ENCODE results near the gene ARHGAP26. TPM values are rescaled to one million over a fixed set of nuclear protein-coding genes. Genes with fewer than 3 reads are reported as not detected.

The ARHGAP26 gene
- total and polyA plus RNA-seq, 2 donors, result 15.1 to 16.2 TPM

DNA sequence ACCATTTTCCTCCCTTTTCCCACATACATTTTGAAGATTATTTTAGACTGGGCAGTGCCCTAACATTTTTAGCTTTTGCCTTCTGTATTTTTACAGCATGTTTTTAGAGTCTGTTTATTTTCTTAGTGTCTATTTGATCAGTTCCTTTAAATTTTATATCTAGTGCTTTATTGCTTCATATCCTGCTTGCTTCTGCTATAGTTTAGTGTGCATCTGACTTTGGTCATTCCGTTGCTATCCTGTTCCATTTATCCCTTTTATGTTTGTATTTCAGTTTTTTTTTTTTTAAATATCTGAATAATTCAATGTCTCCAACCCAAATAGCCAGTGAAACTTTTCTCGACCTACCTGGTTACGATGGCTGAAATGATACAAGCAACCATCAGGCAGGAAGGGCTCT lies 203.8 kb downstream of the ARHGAP26 start:
- Histone ChIP-seq H3K9me3 (ENCODE audit: control insufficient read depth in 2 of 2, insufficient read depth in 1 of 2, low read length in 1 of 2) (no peaks in the 10 kb centered on the region), H3K4me1 (ENCODE audit: control insufficient read depth in 2 of 2, insufficient read depth in 2 of 2, low read length in 2 of 2) (peaks cover 11% of the 10 kb centered on the region in 2 donors), H3K36me3 (ENCODE audit: control insufficient read depth in 2 of 2, insufficient read depth in 2 of 2, low read length in 1 of 2) (no peaks in the 10 kb centered on the region), H3K27ac (ENCODE audit: low read depth in 1 of 2, low read length in 1 of 2) (no peak overlapping the region), H3K27me3 (ENCODE audit: control insufficient read depth in 2 of 2, insufficient read depth in 1 of 2, low read length in 1 of 2) (no peaks in the 10 kb centered on the region), H3K4me3 (ENCODE audit: low read length in 2 of 2) (no peak overlapping the region)
- WGBS, result 97% methylated on average over 3 of the region's 3 CpGs
- no peak for DNase-seq (ENCODE audit: low read depth in 6 of 9, low spot score in 9 of 9)

DNA sequence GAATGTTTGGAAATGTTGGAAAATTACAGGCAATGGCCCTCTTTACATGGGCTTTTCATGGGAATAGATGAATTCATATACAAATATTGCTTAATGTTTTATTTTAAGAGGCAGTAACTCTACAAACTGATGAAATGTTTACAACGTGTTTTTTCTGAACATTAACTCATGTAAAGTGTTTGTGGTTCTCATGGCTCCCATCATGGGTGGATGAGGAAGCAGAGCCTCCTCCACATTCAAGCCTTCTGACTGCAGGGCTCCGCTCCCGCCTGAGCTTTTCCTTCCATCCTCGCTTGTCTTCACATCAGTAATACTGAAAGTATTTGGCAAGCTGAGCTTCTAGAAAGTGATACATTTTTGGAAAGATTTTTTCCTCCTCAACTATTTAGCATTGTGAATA lies 204.2 kb downstream of the ARHGAP26 start:
- Histone ChIP-seq H3K27ac (ENCODE audit: low read depth in 1 of 2, low read length in 1 of 2) (no peak overlapping the region), H3K36me3 (ENCODE audit: control insufficient read depth in 2 of 2, insufficient read depth in 2 of 2, low read length in 1 of 2) (no peaks in the 10 kb centered on the region), H3K4me3 (ENCODE audit: low read length in 2 of 2) (no peak overlapping the region), H3K9me3 (ENCODE audit: control insufficient read depth in 2 of 2, insufficient read depth in 1 of 2, low read length in 1 of 2) (no peaks in the 10 kb centered on the region), H3K4me1 (ENCODE audit: control insufficient read depth in 2 of 2, insufficient read depth in 2 of 2, low read length in 2 of 2) (peaks cover 11% of the 10 kb centered on the region in 2 donors), H3K27me3 (ENCODE audit: control insufficient read depth in 2 of 2, insufficient read depth in 1 of 2, low read length in 1 of 2) (no peaks in the 10 kb centered on the region)
- no peak for DNase-seq (ENCODE audit: low read depth in 6 of 9, low spot score in 9 of 9)
- 94% methylated on average over 4 of the region's 4 CpGs for WGBS

- H3K27me3 ChIP-seq (ENCODE audit: control insufficient read depth in 2 of 2, insufficient read depth in 1 of 2, low read length in 1 of 2), result no peaks in the 10 kb centered on the region
- 98% methylated on average over 3 of the region's 3 CpGs for WGBS
- H3K27ac ChIP-seq (ENCODE audit: low read depth in 1 of 2, low read length in 1 of 2), result no peak overlapping the region
- H3K4me3 ChIP-seq (ENCODE audit: low read length in 2 of 2), result no peak overlapping the region
- H3K9me3 ChIP-seq (ENCODE audit: control insufficient read depth in 2 of 2, insufficient read depth in 1 of 2, low read length in 1 of 2), result no peaks in the 10 kb centered on the region
- no peaks in the 10 kb centered on the region for H3K36me3 ChIP-seq (ENCODE audit: control insufficient read depth in 2 of 2, insufficient read depth in 2 of 2, low read length in 1 of 2)
- DNase-seq (ENCODE audit: low read depth in 6 of 9, low spot score in 9 of 9), result no peak
- peaks cover 15 to 16% of the 10 kb centered on the region in 2 donors for H3K4me1 ChIP-seq (ENCODE audit: control insufficient read depth in 2 of 2, insufficient read depth in 2 of 2, low read length in 2 of 2)
These were observed 206.7 kb downstream of the ARHGAP26 start for GRCh38 chr5:142976861-142977260.

- no peaks in the 10 kb centered on the region for H3K36me3 ChIP-seq (ENCODE audit: control insufficient read depth in 2 of 2, insufficient read depth in 2 of 2, low read length in 1 of 2)
- no peaks in the 10 kb centered on the region for H3K27me3 ChIP-seq (ENCODE audit: control insufficient read depth in 2 of 2, insufficient read depth in 1 of 2, low read length in 1 of 2)
- peak overlapping the region in 1 of 2 donors; percentile 3 for H3K27ac ChIP-seq (ENCODE audit: low read depth in 1 of 2, low read length in 1 of 2)
- H3K4me3 ChIP-seq (ENCODE audit: low read length in 2 of 2), result no peak overlapping the region
- H3K4me1 ChIP-seq (ENCODE audit: control insufficient read depth in 2 of 2, insufficient read depth in 2 of 2, low read length in 2 of 2), result peaks cover 16 to 19% of the 10 kb centered on the region in 2 donors
- WGBS, result 30% methylated on average over 8 of the region's 8 CpGs
- peak in 5 of 9 donors; percentile 19 to 59 (median 26) for DNase-seq (ENCODE audit: low read depth in 6 of 9, low spot score in 9 of 9)
- H3K9me3 ChIP-seq (ENCODE audit: control insufficient read depth in 2 of 2, insufficient read depth in 1 of 2, low read length in 1 of 2), result no peaks in the 10 kb centered on the region
These were observed 207.3 kb downstream of the ARHGAP26 start for GRCh38 chr5:142977363-142978051.

DNA sequence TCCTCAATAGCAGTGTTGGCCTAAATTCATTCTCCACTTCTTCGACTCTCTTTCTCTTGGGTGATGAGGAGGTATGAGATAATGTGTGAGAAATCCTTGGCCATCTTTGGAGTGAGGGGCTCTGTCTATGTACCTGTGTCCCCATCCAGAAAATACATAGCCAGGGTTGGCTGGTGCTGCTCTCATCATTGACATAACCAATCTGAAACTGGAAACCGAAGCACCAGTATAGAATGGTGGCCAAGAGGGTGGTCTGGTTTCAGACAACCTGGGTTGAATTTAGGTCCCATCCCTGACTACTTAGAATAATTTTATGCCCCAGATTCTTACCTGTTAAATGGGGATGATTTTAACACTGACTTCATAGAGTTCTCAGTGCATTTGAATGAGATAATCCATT lies 208.1 kb downstream of the ARHGAP26 start:
- H3K27me3 ChIP-seq (ENCODE audit: control insufficient read depth in 2 of 2, insufficient read depth in 1 of 2, low read length in 1 of 2), result no peaks in the 10 kb centered on the region
- H3K9me3 ChIP-seq (ENCODE audit: control insufficient read depth in 2 of 2, insufficient read depth in 1 of 2, low read length in 1 of 2), result no peaks in the 10 kb centered on the region
- 98% methylated on average over 2 of the region's 2 CpGs for WGBS
- no peak overlapping the region for H3K27ac ChIP-seq (ENCODE audit: low read depth in 1 of 2, low read length in 1 of 2)
- peaks cover 16 to 23% of the 10 kb centered on the region in 2 donors for H3K4me1 ChIP-seq (ENCODE audit: control insufficient read depth in 2 of 2, insufficient read depth in 2 of 2, low read length in 2 of 2)
- DNase-seq (ENCODE audit: low read depth in 6 of 9, low spot score in 9 of 9), result no peak
- no peak overlapping the region for H3K4me3 ChIP-seq (ENCODE audit: low read length in 2 of 2)
- H3K36me3 ChIP-seq (ENCODE audit: control insufficient read depth in 2 of 2, insufficient read depth in 2 of 2, low read length in 1 of 2), result no peaks in the 10 kb centered on the region

- peaks cover 14 to 23% of the 10 kb centered on the region in 2 donors for H3K4me1 ChIP-seq (ENCODE audit: control insufficient read depth in 2 of 2, insufficient read depth in 2 of 2, low read length in 2 of 2)
- no peaks in the 10 kb centered on the region for H3K9me3 ChIP-seq (ENCODE audit: control insufficient read depth in 2 of 2, insufficient read depth in 1 of 2, low read length in 1 of 2)
- H3K4me3 ChIP-seq (ENCODE audit: low read length in 2 of 2), result no peak overlapping the region
- no peak overlapping the region for H3K27ac ChIP-seq (ENCODE audit: low read depth in 1 of 2, low read length in 1 of 2)
- H3K27me3 ChIP-seq (ENCODE audit: control insufficient read depth in 2 of 2, insufficient read depth in 1 of 2, low read length in 1 of 2), result no peaks in the 10 kb centered on the region
- no peaks in the 10 kb centered on the region for H3K36me3 ChIP-seq (ENCODE audit: control insufficient read depth in 2 of 2, insufficient read depth in 2 of 2, low read length in 1 of 2)
- no peak for DNase-seq (ENCODE audit: low read depth in 6 of 9, low spot score in 9 of 9)
- 100% methylated on average over 1 of the region's 1 CpG for WGBS
These were observed 208.5 kb downstream of the ARHGAP26 start for GRCh38 chr5:142978726-142979125.

DNA sequence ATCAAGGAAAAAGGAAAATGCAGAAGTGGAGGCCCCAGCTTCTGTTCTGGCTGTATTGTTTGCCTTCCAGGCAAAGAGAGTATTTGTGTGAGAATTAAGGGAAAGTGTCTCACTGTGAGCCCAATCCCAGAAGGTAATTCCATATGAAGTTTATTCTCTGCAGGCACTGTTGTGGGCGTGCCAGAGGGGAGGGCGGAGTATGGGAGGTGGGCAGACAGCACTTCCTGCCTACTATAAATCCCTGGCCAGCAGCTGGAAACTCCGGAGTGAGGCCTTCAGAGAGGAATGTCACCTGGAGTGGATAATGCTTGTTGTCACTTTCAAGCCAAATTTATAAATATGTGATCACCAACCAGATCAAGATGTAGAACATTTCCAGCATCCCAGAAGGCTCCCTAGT lies 209.5 kb downstream of the ARHGAP26 start:
- Histone ChIP-seq H3K4me3 (ENCODE audit: low read length in 2 of 2) (no peak overlapping the region), H3K9me3 (ENCODE audit: control insufficient read depth in 2 of 2, insufficient read depth in 1 of 2, low read length in 1 of 2) (no peaks in the 10 kb centered on the region), H3K27ac (ENCODE audit: low read depth in 1 of 2, low read length in 1 of 2) (no peak overlapping the region), H3K27me3 (ENCODE audit: control insufficient read depth in 2 of 2, insufficient read depth in 1 of 2, low read length in 1 of 2) (no peaks in the 10 kb centered on the region), H3K36me3 (ENCODE audit: control insufficient read depth in 2 of 2, insufficient read depth in 2 of 2, low read length in 1 of 2) (no peaks in the 10 kb centered on the region), H3K4me1 (ENCODE audit: control insufficient read depth in 2 of 2, insufficient read depth in 2 of 2, low read length in 2 of 2) (peaks cover 13 to 25% of the 10 kb centered on the region in 2 donors)
- no peak for DNase-seq (ENCODE audit: low read depth in 6 of 9, low spot score in 9 of 9)
- 96% methylated on average over 3 of the region's 3 CpGs for WGBS

- WGBS, result 53% methylated on average over 5 of the region's 5 CpGs
- Histone ChIP-seq H3K4me1 (ENCODE audit: control insufficient read depth in 2 of 2, insufficient read depth in 2 of 2, low read length in 2 of 2) (peaks cover 13 to 25% of the 10 kb centered on the region in 2 donors), H3K27ac (ENCODE audit: low read depth in 1 of 2, low read length in 1 of 2) (peak overlapping the region in 1 of 2 donors; percentile 49), H3K9me3 (ENCODE audit: control insufficient read depth in 2 of 2, insufficient read depth in 1 of 2, low read length in 1 of 2) (no peaks in the 10 kb centered on the region), H3K27me3 (ENCODE audit: control insufficient read depth in 2 of 2, insufficient read depth in 1 of 2, low read length in 1 of 2) (no peaks in the 10 kb centered on the region), H3K4me3 (ENCODE audit: low read length in 2 of 2) (no peak overlapping the region), H3K36me3 (ENCODE audit: control insufficient read depth in 2 of 2, insufficient read depth in 2 of 2, low read length in 1 of 2) (no peaks in the 10 kb centered on the region)
- no peak for DNase-seq (ENCODE audit: low read depth in 6 of 9, low spot score in 9 of 9)
These were observed 211.3 kb downstream of the ARHGAP26 start for GRCh38 chr5:142981475-142981874.

DNA sequence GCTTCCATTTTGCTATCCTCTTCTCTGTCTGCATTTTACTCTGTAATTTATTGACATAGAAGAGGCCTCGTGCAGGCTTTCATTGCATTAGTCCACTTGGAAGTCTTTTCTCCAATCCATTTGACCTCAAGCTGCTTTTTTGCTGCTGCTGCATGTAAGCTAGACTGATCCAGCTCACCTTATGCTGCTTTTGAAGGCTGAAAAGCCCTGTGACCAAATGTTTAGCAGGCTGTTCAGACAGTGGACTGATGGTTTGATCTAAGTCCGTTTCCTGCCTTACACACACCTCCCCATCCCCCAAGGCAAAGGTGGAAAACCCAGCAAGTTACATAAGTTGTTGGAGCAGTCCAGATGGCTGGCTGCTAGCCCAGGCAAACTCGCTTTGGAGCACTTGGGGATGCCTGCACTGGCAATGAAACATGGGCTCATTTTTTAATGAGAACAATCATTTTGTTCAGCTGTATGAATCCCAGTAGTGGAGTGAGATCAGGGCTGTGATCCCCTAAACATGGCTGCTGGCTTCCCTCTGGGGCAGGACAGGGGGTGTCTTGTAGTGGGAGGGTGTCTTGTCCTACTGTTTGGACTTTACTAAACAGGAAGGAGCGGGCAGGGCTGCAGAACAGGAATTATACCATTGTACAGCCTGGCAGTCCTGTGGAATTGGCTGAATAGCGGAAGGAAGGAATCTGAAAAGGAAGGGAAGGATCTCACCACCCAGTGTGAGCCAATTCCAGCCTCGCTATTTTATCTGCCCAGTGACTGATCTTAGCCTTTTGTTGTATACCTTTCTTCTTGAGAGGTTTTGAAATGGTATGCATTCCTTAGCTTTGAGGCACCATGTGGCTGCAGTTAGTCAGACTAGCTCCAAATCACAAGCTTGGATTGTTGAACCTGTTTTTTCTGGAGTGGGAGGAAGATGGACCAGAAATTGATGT lies 212.0 kb downstream of the ARHGAP26 start:
- H3K27me3 ChIP-seq (ENCODE audit: control insufficient read depth in 2 of 2, insufficient read depth in 1 of 2, low read length in 1 of 2), result no peaks in the 10 kb centered on the region
- peaks cover 13 to 25% of the 10 kb centered on the region in 2 donors for H3K4me1 ChIP-seq (ENCODE audit: control insufficient read depth in 2 of 2, insufficient read depth in 2 of 2, low read length in 2 of 2)
- no peaks in the 10 kb centered on the region for H3K36me3 ChIP-seq (ENCODE audit: control insufficient read depth in 2 of 2, insufficient read depth in 2 of 2, low read length in 1 of 2)
- 78% methylated on average over 6 of the region's 6 CpGs for WGBS
- H3K4me3 ChIP-seq (ENCODE audit: low read length in 2 of 2), result no peak overlapping the region
- DNase-seq (ENCODE audit: low read depth in 6 of 9, low spot score in 9 of 9), result peak in 1 of 9 donors; percentile 16
- H3K9me3 ChIP-seq (ENCODE audit: control insufficient read depth in 2 of 2, insufficient read depth in 1 of 2, low read length in 1 of 2), result no peaks in the 10 kb centered on the region
- H3K27ac ChIP-seq (ENCODE audit: low read depth in 1 of 2, low read length in 1 of 2), result peak overlapping the region in 1 of 2 donors; percentile 49
